IMR-90 (cell line): Measurements from ENCODE around the gene SLC35F3. TPM values are rescaled to one million over a fixed set of nuclear protein-coding genes. Genes with fewer than 3 reads are reported as not detected.

Source experiments
- ATAC-seq: fragments of 200-7000 bp; cut with Tn5 transposase; 2 replicates; pipeline ENCODE4 v1.9.1; 2020; ENCODE audit warnings: low read depth, mild to moderate bottlenecking, moderate library complexity
- BruUV-seq: library from RNA; stranded (reverse); fragments of 400-500 nt; replicated peaks from 2 replicates; lab custom pipeline; 2021; lab: Mats Ljungman, UMichigan
- CTCF ChIA-PET: fragments of 300-600 bp; formaldehyde crosslinking; extraction: SDS; loops from one replicate; lab custom pipeline; 2021; ENCODE audit warnings: antibody characterized with exemption; lab: Yijun Ruan, JAX
- POLR2A ChIA-PET: fragments of 300-600 bp; sonication (Branson Sonifier 250); formaldehyde crosslinking; loops from one replicate; lab custom pipeline; 2022; ENCODE audit warnings: antibody characterized with exemption; ENCODE audit not compliant: unreplicated experiment; lab: Charles Lee
- DNase-seq: peaks from one replicate; pipeline ENCODE4 v3.0.0; 2013
- H2AFZ ChIP-seq: replicated peaks from 2 replicates; pipeline ENCODE3; 2013; ENCODE audit warnings: low read length, mild to moderate bottlenecking; ENCODE audit not compliant: poor library complexity
- H2AK5ac ChIP-seq: 2 replicates; pipeline ENCODE4 v1.6.1; 2013; ENCODE audit warnings: low read depth, low read length, inconsistent platforms
- H2AK9ac ChIP-seq: replicated peaks from 2 replicates; pipeline ENCODE3; 2013; ENCODE audit warnings: mild to moderate bottlenecking, low read depth, low read length, moderate library complexity; ENCODE audit not compliant: poor library complexity
- H2BK120ac ChIP-seq: 2 replicates; pipeline ENCODE4 v1.6.1; 2013; ENCODE audit warnings: low read depth, low read length, inconsistent platforms
- H2BK15ac ChIP-seq: 3 replicates; pipeline ENCODE4 v1.6.1; 2013; ENCODE audit warnings: low read depth, low read length, inconsistent platforms
- H2BK20ac ChIP-seq: 2 replicates; pipeline ENCODE4 v1.6.1; 2013; ENCODE audit warnings: low read depth, mild to moderate bottlenecking, inconsistent platforms, low read length, moderate library complexity
- H2BK5ac ChIP-seq: 2 replicates; pipeline ENCODE4 v1.6.1; 2013; ENCODE audit warnings: mild to moderate bottlenecking, low read depth, low read length, inconsistent platforms; ENCODE audit not compliant: poor library complexity, severe bottlenecking
- H3K14ac ChIP-seq: replicated peaks from 2 replicates; pipeline ENCODE4 v1.6.1; 2013; ENCODE audit warnings: low read depth, low read length, inconsistent platforms
- H3K18ac ChIP-seq: 2 replicates; pipeline ENCODE4 v1.6.1; 2013; ENCODE audit warnings: low read depth, low read length, control low read depth
- H3K23ac ChIP-seq: 2 replicates; pipeline ENCODE4 v1.6.1; 2013; ENCODE audit warnings: low read depth, low read length, inconsistent platforms
- H3K27ac ChIP-seq: 2 replicates; pipeline ENCODE4 v1.5.1; 2013; ENCODE audit warnings: mild to moderate bottlenecking, control low read depth, low read length; ENCODE audit not compliant: insufficient read depth
- H3K27me3 ChIP-seq: 2 replicates; pipeline ENCODE4 v1.6.1; 2013; ENCODE audit warnings: low read length; ENCODE audit not compliant: control insufficient read depth, insufficient read depth
- H3K36me3 ChIP-seq: 2 replicates; pipeline ENCODE4 v1.6.1; 2013; ENCODE audit warnings: low read length, mixed read lengths; ENCODE audit not compliant: control insufficient read depth, insufficient read depth
- H3K4ac ChIP-seq: 2 replicates; pipeline ENCODE4 v1.6.1; 2013; ENCODE audit warnings: low read depth, low read length, inconsistent platforms
- H3K4me1 ChIP-seq: 2 replicates; pipeline ENCODE4 v1.6.1; 2013; ENCODE audit warnings: low read length, mixed read lengths; ENCODE audit not compliant: control insufficient read depth, insufficient read depth
- H3K4me2 ChIP-seq: 2 replicates; pipeline ENCODE4 v1.6.1; 2013; ENCODE audit warnings: low read depth, mild to moderate bottlenecking, control low read depth, low read length, moderate library complexity
- H3K4me3 ChIP-seq: 2 replicates; pipeline ENCODE4 v1.5.1; 2013; ENCODE audit warnings: low read depth, mild to moderate bottlenecking, control low read depth, low read length, moderate library complexity; ENCODE audit not compliant: insufficient read depth
- H3K56ac ChIP-seq: 2 replicates; pipeline ENCODE4 v1.6.1; 2013; ENCODE audit warnings: low read length, inconsistent platforms; ENCODE audit not compliant: insufficient read depth; ENCODE audit errors: extremely low read depth
- H3K79me1 ChIP-seq, 2 experiments: 2 replicates each; pipeline ENCODE4 v1.6.1; 2013; ENCODE audit warnings: low read length in 2 of 2, inconsistent platforms in 1 of 2, low read depth in 1 of 2
- H3K9ac ChIP-seq: 2 replicates; pipeline ENCODE4 v1.6.1; 2013; ENCODE audit warnings: low read depth, low read length, control low read depth
- H3K9me1 ChIP-seq: 2 replicates; pipeline ENCODE4 v1.6.1; 2013; ENCODE audit warnings: low read length, inconsistent platforms; ENCODE audit not compliant: insufficient read depth
- H3K9me3 ChIP-seq: 2 replicates; pipeline ENCODE4 v1.6.1; 2013; ENCODE audit warnings: low read length; ENCODE audit not compliant: control insufficient read depth, insufficient read depth
- H4K20me1 ChIP-seq: 2 replicates; pipeline ENCODE4 v1.6.1; 2013; ENCODE audit warnings: low read length, inconsistent platforms; ENCODE audit not compliant: insufficient read depth
- H4K5ac ChIP-seq: 2 replicates; pipeline ENCODE4 v1.6.1; 2013; ENCODE audit warnings: mild to moderate bottlenecking, low read depth, low read length, control low read depth
- H4K8ac ChIP-seq, 2 experiments: 2 replicates each; pipeline ENCODE4 v1.6.1; 2013; ENCODE audit warnings: low read depth in 2 of 2, low read length in 2 of 2, control low read depth in 1 of 2, inconsistent platforms in 1 of 2
- H4K91ac ChIP-seq: 2 replicates; pipeline ENCODE4 v1.6.1; 2013; ENCODE audit warnings: low read depth, low read length, inconsistent platforms; ENCODE audit not compliant: insufficient read depth
- CEBPB ChIP-seq: IDR thresholded peaks from 2 replicates; pipeline ENCODE4 v1.6.1; 2012; ENCODE audit warnings: low read depth, low read length, improper control_type of control experiment
- CHD1 ChIP-seq: IDR thresholded peaks from 2 replicates; pipeline ENCODE4 v1.6.1; 2012; ENCODE audit warnings: low read depth, low read length, improper control_type of control experiment
- NFE2L2 ChIP-seq: fragments of 150-350 bp; IDR thresholded peaks from 2 replicates; pipeline ENCODE4 v1.6.1; 2016; ENCODE audit warnings: low read depth, mild to moderate bottlenecking, low read length
- SMC3 ChIP-seq: fragments of 150-350 bp; IDR thresholded peaks from 2 replicates; pipeline ENCODE4 v1.6.1; 2016; ENCODE audit warnings: low read depth, mild to moderate bottlenecking, antibody characterized with exemption, low read length, moderate library complexity
- WGBS, 2 experiments: methylation state at CpG; one replicate each; pipeline versions ENCODE4 v1.1.5 to v1.1.7; 2013; ENCODE audit warnings: missing lambda C conversion rate in 2 of 2; ENCODE audit not compliant: insufficient read length in 1 of 2; ENCODE audit errors: extremely low coverage in 2 of 2; 5-methylcytosine and 5-hydroxymethylcytosine counted together
- dilution Hi-C: fragments of 300-500 bp; cut with HindIII; formaldehyde crosslinking; loops from one replicate; pipeline ENCODE4 v1.14.3; 2018; ENCODE audit warnings: low sequenced_read_pairs; ENCODE audit not compliant: unreplicated experiment
- in situ Hi-C: fragments of 300-500 bp; cut with MboI; formaldehyde crosslinking; loops from 3 replicates; pipeline ENCODE4 v1.14.3; 2019; ENCODE audit warnings: low sequenced_read_pairs, inconsistent platforms, mixed read lengths
- intact Hi-C: fragments of 100-400 bp; cut with micrococcal nuclease; formaldehyde crosslinking; loops from 2 replicates; pipeline ENCODE4 v1.10.0; 2022
- polyA plus RNA-seq, 3 experiments: library from polyadenylated mRNA; depleted of rRNA; stranded (reverse); fragments of >200 nt; gene quantifications; 2 replicates each; pipeline ENCODE4 v1.2.3, GENCODE V29; 2012; ENCODE audit warnings: low replicate concordance in 1 of 3
- total RNA-seq: library from RNA; depleted of rRNA; stranded (reverse); fragments of >200 nt; gene quantifications from 2 replicates; pipeline ENCODE4 v1.2.3, GENCODE V29; 2012
- TF ChIP-seq, protein P1 (sequence below): fragments of 150-350 bp; IDR thresholded peaks from 2 replicates; pipeline ENCODE4 v1.6.1; 2016; ENCODE audit warnings: low read depth, mild to moderate bottlenecking, low read length, moderate library complexity, borderline replicate concordance
- TF ChIP-seq, protein P2 (sequence below): fragments of 150-350 bp; IDR thresholded peaks from 2 replicates; pipeline ENCODE4 v1.6.1; 2017; ENCODE audit warnings: mild to moderate bottlenecking, antibody characterized with exemption, low read length, low read depth

SLC35F3 gene
- total and polyA plus RNA-seq, 2 of the 4 experiments (the other 2 are of a cell fraction) = under 0.01 to 0.17 TPM

DNA sequence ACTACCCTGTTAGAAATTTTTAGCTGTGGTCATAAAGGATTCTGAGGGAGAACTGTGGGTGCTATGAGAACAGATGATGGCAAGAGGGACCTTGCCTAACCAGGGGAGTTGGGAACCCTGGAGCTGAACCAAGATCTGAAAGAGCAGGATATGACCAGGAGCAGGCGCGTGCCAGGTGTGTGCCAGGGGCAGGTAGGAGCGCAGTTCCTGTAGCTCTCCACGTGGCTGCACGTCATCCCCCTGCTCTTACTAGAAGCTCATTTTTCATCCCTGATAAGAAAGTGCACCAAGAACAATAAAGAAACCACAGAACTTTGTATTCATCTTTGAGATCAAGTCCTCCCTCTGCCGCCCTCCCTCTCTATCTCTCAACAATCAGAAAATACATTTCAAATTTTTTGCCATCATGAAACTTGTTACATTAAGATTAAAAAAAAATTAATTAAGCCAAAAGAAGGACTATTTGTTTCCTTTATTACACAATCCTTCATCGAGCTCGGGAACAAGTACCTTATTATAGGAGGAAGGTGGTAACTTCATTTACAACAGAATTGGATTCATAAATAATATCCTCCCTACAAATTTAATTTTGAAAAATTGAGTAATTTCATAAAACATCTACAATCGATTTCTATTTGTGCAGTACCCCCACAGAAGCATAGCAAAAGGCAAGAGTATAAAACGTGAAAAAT, 78.5 kb downstream of the SLC35F3 start:
- in situ Hi-C loops = no loop called here
- Histone ChIP-seq H3K4me3 (no peak overlapping the region), H3K27me3 (no peaks in the 10 kb centered on the region), H4K20me1 (no peaks in the 10 kb centered on the region), H2BK5ac (no peak overlapping the region), H2AK5ac (no peak overlapping the region), H3K56ac (no peak overlapping the region), H3K23ac (no peak overlapping the region), H3K4me2 (no peak overlapping the region), H2BK20ac (no peak overlapping the region), H2AK9ac (no peak overlapping the region), H2BK120ac (no peak overlapping the region), H2AFZ (no peak overlapping the region), H3K14ac (no peak overlapping the region), H3K4ac (no peak overlapping the region), H4K91ac (no peak overlapping the region), H2BK15ac (no peak overlapping the region), H3K27ac (no peak overlapping the region), H3K4me1 (no peaks in the 10 kb centered on the region), H3K79me1 (no peaks in the 10 kb centered on the region), H4K5ac (no peak overlapping the region), H3K9ac (no peak overlapping the region), H3K9me1 (no peaks in the 10 kb centered on the region), H3K36me3 (no peaks in the 10 kb centered on the region), H3K18ac (no peak overlapping the region), H4K8ac (no peak overlapping the region), H3K9me3 (peaks cover 18% of the 10 kb centered on the region)
- TF ChIP-seq NFE2L2 = no peak
- TF ChIP-seq CHD1 = no peak
- TF ChIP-seq, protein P1, sequence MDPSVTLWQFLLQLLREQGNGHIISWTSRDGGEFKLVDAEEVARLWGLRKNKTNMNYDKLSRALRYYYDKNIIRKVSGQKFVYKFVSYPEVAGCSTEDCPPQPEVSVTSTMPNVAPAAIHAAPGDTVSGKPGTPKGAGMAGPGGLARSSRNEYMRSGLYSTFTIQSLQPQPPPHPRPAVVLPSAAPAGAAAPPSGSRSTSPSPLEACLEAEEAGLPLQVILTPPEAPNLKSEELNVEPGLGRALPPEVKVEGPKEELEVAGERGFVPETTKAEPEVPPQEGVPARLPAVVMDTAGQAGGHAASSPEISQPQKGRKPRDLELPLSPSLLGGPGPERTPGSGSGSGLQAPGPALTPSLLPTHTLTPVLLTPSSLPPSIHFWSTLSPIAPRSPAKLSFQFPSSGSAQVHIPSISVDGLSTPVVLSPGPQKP = no peak
- TF ChIP-seq, protein P2, sequence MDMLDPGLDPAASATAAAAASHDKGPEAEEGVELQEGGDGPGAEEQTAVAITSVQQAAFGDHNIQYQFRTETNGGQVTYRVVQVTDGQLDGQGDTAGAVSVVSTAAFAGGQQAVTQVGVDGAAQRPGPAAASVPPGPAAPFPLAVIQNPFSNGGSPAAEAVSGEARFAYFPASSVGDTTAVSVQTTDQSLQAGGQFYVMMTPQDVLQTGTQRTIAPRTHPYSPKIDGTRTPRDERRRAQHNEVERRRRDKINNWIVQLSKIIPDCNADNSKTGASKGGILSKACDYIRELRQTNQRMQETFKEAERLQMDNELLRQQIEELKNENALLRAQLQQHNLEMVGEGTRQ = no peak
- no peak for TF ChIP-seq CEBPB
- no peak for TF ChIP-seq SMC3
- 0% methylated on average over 1 of the region's 10 CpGs; no CpG with 5 or more reads in 1 of the 2 experiments for WGBS, 2 experiments
- DNase-seq (no peak), ATAC-seq (no peak)
- ChIA-PET POLR2A (no interaction called here), CTCF (no interaction called here)
- intact Hi-C loops = no loop called here
- no TSS peak for BruUV-seq
- dilution Hi-C loops = no loop called here
